Measurements from ENCODE around the gene NTM. TPM values are rescaled to one million over a fixed set of nuclear protein-coding genes. Genes with fewer than 3 reads are reported as not detected.

The NTM gene
- total RNA-seq, 4 donors from 2014 or later: 1.4 to 2.8 (median 1.7) TPM

GRCh38 chr11:131503017-131503416, 132.6 kb downstream of the NTM start:
- no peak for DNase-seq
- Histone ChIP-seq H3K9me3 (no peaks in the 10 kb centered on the region), H3K27ac (no peak overlapping the region), H3K27me3 (no peaks in the 10 kb centered on the region), H3K36me3 (no peaks in the 10 kb centered on the region), H3K4me1 (no peaks in the 10 kb centered on the region), H3K4me3 (no peak overlapping the region)
- TF ChIP-seq, protein P1, sequence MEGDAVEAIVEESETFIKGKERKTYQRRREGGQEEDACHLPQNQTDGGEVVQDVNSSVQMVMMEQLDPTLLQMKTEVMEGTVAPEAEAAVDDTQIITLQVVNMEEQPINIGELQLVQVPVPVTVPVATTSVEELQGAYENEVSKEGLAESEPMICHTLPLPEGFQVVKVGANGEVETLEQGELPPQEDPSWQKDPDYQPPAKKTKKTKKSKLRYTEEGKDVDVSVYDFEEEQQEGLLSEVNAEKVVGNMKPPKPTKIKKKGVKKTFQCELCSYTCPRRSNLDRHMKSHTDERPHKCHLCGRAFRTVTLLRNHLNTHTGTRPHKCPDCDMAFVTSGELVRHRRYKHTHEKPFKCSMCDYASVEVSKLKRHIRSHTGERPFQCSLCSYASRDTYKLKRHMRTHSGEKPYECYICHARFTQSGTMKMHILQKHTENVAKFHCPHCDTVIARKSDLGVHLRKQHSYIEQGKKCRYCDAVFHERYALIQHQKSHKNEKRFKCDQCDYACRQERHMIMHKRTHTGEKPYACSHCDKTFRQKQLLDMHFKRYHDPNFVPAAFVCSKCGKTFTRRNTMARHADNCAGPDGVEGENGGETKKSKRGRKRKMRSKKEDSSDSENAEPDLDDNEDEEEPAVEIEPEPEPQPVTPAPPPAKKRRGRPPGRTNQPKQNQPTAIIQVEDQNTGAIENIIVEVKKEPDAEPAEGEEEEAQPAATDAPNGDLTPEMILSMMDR (IDR thresholded peaks at IDR 0.05): no peak
- TF ChIP-seq POLR2A (IDR thresholded peaks at IDR 0.05): no peak

DNA sequence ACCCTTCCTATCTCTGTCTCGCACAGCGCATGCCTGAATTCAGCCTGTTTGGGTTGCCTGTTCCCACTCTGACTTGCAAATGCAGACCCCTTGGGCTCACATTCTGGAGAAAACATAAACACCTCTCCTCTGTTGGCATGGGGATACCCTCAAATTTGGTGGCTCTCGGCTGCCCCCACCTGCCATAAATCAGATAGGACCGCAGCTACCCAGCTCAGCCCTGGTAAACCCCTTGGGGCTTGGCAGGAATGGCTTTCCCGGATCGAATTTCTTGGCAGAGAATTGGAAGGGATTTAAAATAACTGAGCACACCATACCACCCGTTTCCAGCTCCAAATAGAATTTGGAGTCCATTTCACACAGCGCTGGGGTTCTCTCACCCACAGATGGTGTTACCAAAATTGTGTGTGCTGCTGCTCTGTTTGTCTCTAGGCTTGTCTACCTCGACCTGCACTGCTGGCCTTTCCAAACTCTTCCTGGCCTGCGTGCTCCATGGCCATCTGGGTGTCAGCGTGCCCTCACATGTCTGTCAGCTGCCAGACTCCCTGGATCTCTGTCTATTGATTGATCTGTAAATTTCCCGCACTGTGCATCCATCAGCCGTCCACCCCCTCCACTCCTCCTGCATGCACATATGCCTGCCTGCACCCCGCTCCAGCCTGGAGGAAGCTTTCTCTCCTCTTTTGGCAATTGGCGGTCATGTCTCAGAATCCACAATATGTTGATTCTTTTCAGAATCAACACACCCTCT, 134.0 kb downstream of the NTM start:
- DNase-seq: no peak
- H3K27me3 ChIP-seq: no peaks in the 10 kb centered on the region
- H3K27ac ChIP-seq: no peak overlapping the region
- no peaks in the 10 kb centered on the region for H3K9me3 ChIP-seq
- TF ChIP-seq, protein P1 (IDR thresholded peaks at IDR 0.05): peak in 1 of 6 experiments; percentile 4
- no peak for TF ChIP-seq POLR2A (IDR thresholded peaks at IDR 0.05)
- no peaks in the 10 kb centered on the region for H3K36me3 ChIP-seq
- no peaks in the 10 kb centered on the region for H3K4me1 ChIP-seq
- no peak overlapping the region for H3K4me3 ChIP-seq

- no peak for TF ChIP-seq POLR2A (IDR thresholded peaks at IDR 0.05)
- TF ChIP-seq, protein P1 (IDR thresholded peaks at IDR 0.05): no peak
Observed at GRCh38 chr11:131506348-131506747, 135.9 kb downstream of the NTM start.

DNA sequence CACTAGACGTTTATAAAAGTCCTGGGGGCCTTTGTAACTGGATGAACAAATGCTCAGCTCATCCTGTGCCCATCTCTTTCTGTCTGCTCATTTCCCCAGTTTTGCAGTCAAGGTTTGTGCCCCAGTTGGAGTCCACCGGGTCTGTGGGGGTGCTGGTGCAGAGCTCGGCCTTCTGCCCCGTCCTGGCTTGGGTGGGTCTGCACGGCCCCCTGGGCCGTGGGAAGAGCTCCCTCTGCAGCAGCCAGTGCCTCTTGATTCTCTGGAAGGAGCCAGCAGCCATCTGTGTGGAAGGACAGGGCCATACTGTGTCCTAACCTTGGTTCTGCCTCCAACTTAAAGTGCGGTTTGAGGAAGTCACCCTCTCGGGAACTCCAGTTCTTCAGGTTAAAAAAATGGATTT, 140.2 kb downstream of the NTM start:
- H3K27ac ChIP-seq: no peak overlapping the region
- H3K4me1 ChIP-seq: no peaks in the 10 kb centered on the region
- no peaks in the 10 kb centered on the region for H3K9me3 ChIP-seq
- no peak for DNase-seq
- no peaks in the 10 kb centered on the region for H3K36me3 ChIP-seq
- no peak overlapping the region for H3K4me3 ChIP-seq
- no peaks in the 10 kb centered on the region for H3K27me3 ChIP-seq
- TF ChIP-seq POLR2A (IDR thresholded peaks at IDR 0.05): no peak
- TF ChIP-seq, protein P1 (IDR thresholded peaks at IDR 0.05): no peak

More at GRCh38 chr11:131506348-131506747, 135.9 kb downstream of the NTM start:
- no peak overlapping the region for H3K4me3 ChIP-seq
- no peaks in the 10 kb centered on the region for H3K27me3 ChIP-seq
- H3K4me1 ChIP-seq: no peaks in the 10 kb centered on the region
- no peak for DNase-seq
- no peaks in the 10 kb centered on the region for H3K9me3 ChIP-seq
- H3K27ac ChIP-seq: no peak overlapping the region
- no peaks in the 10 kb centered on the region for H3K36me3 ChIP-seq

DNA sequence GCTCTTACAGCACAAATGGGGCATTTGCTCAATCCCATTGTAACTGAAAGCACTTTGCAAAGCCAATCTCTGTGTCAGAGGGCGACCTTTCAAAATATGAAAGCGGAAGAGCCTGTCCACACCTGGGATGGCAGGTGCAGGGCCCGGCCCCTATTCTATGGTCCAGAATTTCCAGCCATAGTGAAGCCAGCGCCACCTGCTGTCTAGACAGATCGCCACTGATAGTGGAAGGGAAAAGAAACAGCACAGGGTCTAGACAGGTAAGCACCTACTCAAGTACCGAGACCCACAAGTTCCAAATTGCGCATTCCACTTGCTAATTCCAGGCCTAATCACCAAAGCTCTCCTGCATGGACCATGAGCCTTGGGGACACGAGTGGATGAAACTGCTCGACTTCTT, 141.4 kb downstream of the NTM start:
- DNase-seq: peak in 1 of 3 donors; percentile 63

More for the DNA sequence above, 141.4 kb downstream of the NTM start:
- Histone ChIP-seq H3K27ac (no peak overlapping the region), H3K9me3 (no peaks in the 10 kb centered on the region), H3K27me3 (no peaks in the 10 kb centered on the region), H3K4me1 (no peaks in the 10 kb centered on the region), H3K4me3 (no peak overlapping the region), H3K36me3 (no peaks in the 10 kb centered on the region)
- TF ChIP-seq, protein P1 (IDR thresholded peaks at IDR 0.05): peak in 3 of 6 experiments; percentile 44 to 63 (median 57)
- TF ChIP-seq POLR2A (IDR thresholded peaks at IDR 0.05): no peak

Measured in Peyer's patch (tissue), 4 donors.